Activated naive CD4-positive, alpha-beta T cell treated with anti-CD3 and anti-CD28 coated beads, Interleukin-2, amount 50 U/mL, for 16 hours (primary cell): ENCODE results near the gene PRDM16.

Experiments
- DNase-seq: peaks from one replicate; pipeline ENCODE4 v3.0.0-alpha.2; 2020

The PRDM16 gene

GRCh38 chr1:3386205-3387002 lies 317.4 kb downstream of the PRDM16 start:
- no peak for DNase-seq

- no peak for DNase-seq
Measured at GRCh38 chr1:3387401-3387800, 318.4 kb downstream of the PRDM16 start.

- no peak for DNase-seq
Measured at GRCh38 chr1:3389093-3389833, 320.3 kb downstream of the PRDM16 start.

GRCh38 chr1:3390291-3390690 lies 321.3 kb downstream of the PRDM16 start:
- DNase-seq, result no peak

GRCh38 chr1:3391711-3392110 lies 322.7 kb downstream of the PRDM16 start:
- no peak for DNase-seq

GRCh38 chr1:3393024-3393986 lies 324.3 kb downstream of the PRDM16 start:
- DNase-seq, result no peak

GRCh38 chr1:3393987-3394920 lies 325.3 kb downstream of the PRDM16 start:
- no peak for DNase-seq

GRCh38 chr1:3396411-3396810 lies 327.4 kb downstream of the PRDM16 start:
- DNase-seq, result no peak

GRCh38 chr1:3397311-3397710 lies 328.3 kb downstream of the PRDM16 start:
- no peak for DNase-seq

GRCh38 chr1:3398396-3399140 lies 329.6 kb downstream of the PRDM16 start:
- no peak for DNase-seq

- no peak for DNase-seq
Measured at GRCh38 chr1:3399732-3400131, 330.7 kb downstream of the PRDM16 start.

GRCh38 chr1:3401585-3402257 lies 332.7 kb downstream of the PRDM16 start:
- DNase-seq, result no peak

- DNase-seq, result no peak
Measured at GRCh38 chr1:3402258-3403010, 333.4 kb downstream of the PRDM16 start.

GRCh38 chr1:3403011-3403345 lies 334.0 kb downstream of the PRDM16 start:
- DNase-seq, result no peak

- no peak for DNase-seq
Measured at GRCh38 chr1:3403388-3404231, 334.6 kb downstream of the PRDM16 start.

- no peak for DNase-seq
Measured at GRCh38 chr1:3404301-3404700, 335.3 kb downstream of the PRDM16 start.

GRCh38 chr1:3404801-3405200 lies 335.8 kb downstream of the PRDM16 start:
- no peak for DNase-seq

- DNase-seq, result no peak
Measured at GRCh38 chr1:3405491-3405890, 336.5 kb downstream of the PRDM16 start.
